HepG2 (cell line): ENCODE measurements around the gene FRMD6. TPM values are rescaled to one million over a fixed set of nuclear protein-coding genes. Genes with fewer than 3 reads are reported as not detected.
"Not testable (repeated sequence)": the region's sequence is repeated elsewhere in the genome, so short reads cannot be mapped to it uniquely, and the experiment has no call there.

ENCODE experiments used
- ATAC-seq: fragments of 200-7000 bp; cut with Tn5 transposase; 3 replicates; pipeline ENCODE4 v1.9.1; 2020; ENCODE audit warnings: mild to moderate bottlenecking, moderate library complexity
- BruUV-seq: library from RNA; stranded (reverse); fragments of 400-500 nt; replicated peaks from 2 replicates; lab custom pipeline; 2021; lab: Mats Ljungman, UMichigan
- CTCF ChIA-PET: fragments of 300-600 bp; formaldehyde crosslinking; extraction: SDS; loops from one replicate; lab custom pipeline; 2021; ENCODE audit warnings: low total read pairs, inconsistent platforms, low intra/inter-chr PET ratio; lab: Yijun Ruan, JAX
- POLR2A ChIA-PET: fragments of 350-600 bp; sonication (Branson Sonifier 250); formaldehyde crosslinking; loops from one replicate; lab custom pipeline; 2020; ENCODE audit warnings: antibody characterized with exemption, inconsistent platforms; lab: Yijun Ruan, JAX
- DNase-seq: peaks from one replicate; pipeline ENCODE4 v3.0.0-alpha.2; 2015; ENCODE audit warnings: low spot score
- FAIRE-seq: peaks from 3 replicates; lab custom pipeline; 2011; peaks lifted over from hg19 to GRCh38; lab: Jason Lieb, UNC
- H2AFZ ChIP-seq: one replicate; pipeline ENCODE4 v1.6.1; 2011; ENCODE audit warnings: low read length, inconsistent platforms
- H3K27ac ChIP-seq: fragments of 300-600 bp; 3 replicates; pipeline ENCODE4 v1.8.0; 2011; ENCODE audit warnings: mixed run types, mild to moderate bottlenecking, mixed read lengths, low read length, inconsistent platforms; ENCODE audit not compliant: insufficient read depth; ENCODE audit errors: extremely low read length
- H3K27me3 ChIP-seq, 2 experiments: fragments of 200-600 bp in 1 of 2; 2 replicates in 1 of 2; 3 replicates in 1 of 2; pipeline versions ENCODE4 v1.6.0 to v1.8.0; 2011; ENCODE audit warnings: low read length in 2 of 2, mild to moderate bottlenecking in 2 of 2, moderate library complexity in 2 of 2, inconsistent platforms in 1 of 2; ENCODE audit not compliant: insufficient read depth in 2 of 2, control insufficient read depth in 1 of 2
- H3K36me3 ChIP-seq, 2 experiments: fragments of 200-600 bp in 1 of 2; replicated peaks in 1 of 2; 2 replicates in 1 of 2; 3 replicates in 1 of 2; pipeline versions ENCODE4 v1.5.1 to v1.8.0; 2011; ENCODE audit warnings: low read length in 2 of 2, inconsistent platforms in 1 of 2; ENCODE audit not compliant: insufficient read depth in 2 of 2, control insufficient read depth in 1 of 2
- H3K4me1 ChIP-seq: 2 replicates; pipeline ENCODE4 v1.5.1; 2012; ENCODE audit warnings: low read length, inconsistent platforms; ENCODE audit not compliant: insufficient read depth
- H3K4me2 ChIP-seq: 2 replicates; pipeline ENCODE4 v1.6.0; 2011; ENCODE audit warnings: low read depth, low read length, inconsistent platforms
- H3K4me3 ChIP-seq, 3 experiments: fragments of 200-600 bp in 1 of 3; sonication (generic), shearing (Covaris generic) in 1 of 3; replicated peaks in 1 of 3; 2 replicates each; pipeline ENCODE4 v1.5.1; 2011 to 2016; ENCODE audit warnings: low read length in 3 of 3, inconsistent platforms in 2 of 3, low read depth in 2 of 3, mild to moderate bottlenecking in 2 of 3, control low read depth in 1 of 3, mixed read lengths in 1 of 3; ENCODE audit not compliant: insufficient read depth in 1 of 3
- H3K79me2 ChIP-seq: one replicate; pipeline ENCODE4 v1.6.1; 2011; ENCODE audit warnings: low read length, inconsistent platforms; ENCODE audit not compliant: insufficient read depth
- H3K9ac ChIP-seq: 2 replicates; pipeline ENCODE4 v1.6.0; 2011; ENCODE audit warnings: mild to moderate bottlenecking, low read depth, low read length, inconsistent platforms; ENCODE audit not compliant: insufficient read depth
- H3K9me3 ChIP-seq: 2 replicates; pipeline ENCODE4 v1.5.1; 2012; ENCODE audit warnings: mild to moderate bottlenecking, low read length
- H4K20me1 ChIP-seq: 2 replicates; pipeline ENCODE4 v1.6.0; 2011; ENCODE audit warnings: inconsistent platforms, mild to moderate bottlenecking, low read length, moderate library complexity; ENCODE audit not compliant: insufficient read depth
- DRAP1 ChIP-seq: IDR thresholded peaks from 2 replicates; pipeline ENCODE4 v1.6.1; 2016; ENCODE audit warnings: missing genetic modification reagents, missing compliant biosample characterization
- EP300 ChIP-seq, 3 experiments: sonication (generic) in 1 of 3; formaldehyde crosslinking in 1 of 3; IDR thresholded peaks; 2 replicates each; pipeline versions ENCODE4 v1.5.1 to v1.6.1; 2011 to 2020; ENCODE audit warnings: low read depth in 2 of 3, low read length in 2 of 3, borderline replicate concordance in 1 of 3, improper control_type of control experiment in 1 of 3, mild to moderate bottlenecking in 1 of 3, missing genetic modification reagents in 1 of 3, moderate library complexity in 1 of 3
- MIER2 ChIP-seq: IDR thresholded peaks from 2 replicates; pipeline ENCODE4 v1.6.1; 2016; ENCODE audit warnings: missing biosample characterization, missing genetic modification reagents
- MIER3 ChIP-seq: IDR thresholded peaks from 2 replicates; pipeline ENCODE4 v1.6.1; 2016; ENCODE audit warnings: missing compliant biosample characterization, borderline replicate concordance
- NFIC ChIP-seq: IDR thresholded peaks from 2 replicates; pipeline ENCODE4 v1.6.1; 2012; ENCODE audit warnings: mild to moderate bottlenecking, low read length, inconsistent platforms
- NFKB2 ChIP-seq: sonication (generic); formaldehyde crosslinking; IDR thresholded peaks from 2 replicates; pipeline ENCODE4 v1.4.0; 2020; ENCODE audit warnings: missing genetic modification reagents, borderline replicate concordance
- PRPF4 ChIP-seq: fragments of 200-400 bp; formaldehyde crosslinking; IDR thresholded peaks from 2 replicates; pipeline ENCODE4 v1.6.1; 2016; ENCODE audit warnings: low read length, low read depth; ENCODE audit not compliant: poor library complexity, severe bottlenecking
- SNAPC5 ChIP-seq: sonication (generic); formaldehyde crosslinking; IDR thresholded peaks from 2 replicates; pipeline ENCODE4 v1.8.1; 2023; ENCODE audit warnings: mild to moderate bottlenecking, missing genetic modification reagents, borderline replicate concordance
- ZFYVE20 ChIP-seq: sonication (generic); formaldehyde crosslinking; IDR thresholded peaks from 2 replicates; pipeline ENCODE4 v1.8.0; 2023; ENCODE audit warnings: low read depth, mild to moderate bottlenecking, moderate library complexity, missing genetic modification reagents, borderline replicate concordance
- ZNF280D ChIP-seq: sonication (generic); formaldehyde crosslinking; IDR thresholded peaks from 2 replicates; pipeline ENCODE4 v1.5.1; 2020; ENCODE audit warnings: mild to moderate bottlenecking, missing genetic modification reagents
- WGBS: methylation state at CpG from one replicate; pipeline ENCODE4 v1.1.6; 2017; ENCODE audit warnings: low lambda C conversion rate; 5-methylcytosine and 5-hydroxymethylcytosine counted together
- in situ Hi-C: cut with HindIII; loops from 2 replicates; pipeline ENCODE4 v1.10.0; 2017; ENCODE audit warnings: low pct_unique_long_range_greater_than_20kb; ENCODE audit not compliant: extremely low pct_ligation_motif_present
- intact Hi-C: fragments of 100-400 bp; cut with micrococcal nuclease; formaldehyde crosslinking; loops from one replicate; pipeline ENCODE4 v1.10.0; 2022; ENCODE audit not compliant: unreplicated experiment
- polyA plus RNA-seq, 8 experiments: library from polyadenylated mRNA; depleted of rRNA in 3 of 8; stranded (reverse) in 7 of 8; unstranded in 1 of 8; fragments of >200 nt; fragmentation: Illumina TruSeq in 4 of 8; extraction: Trizol in 4 of 8; gene quantifications; 2 replicates each; pipeline versions ENCODE4 v1.2.1 to v1.2.3, GENCODE V29; 2011 to 2016; ENCODE audit warnings: low read depth in 4 of 8, missing spikeins in 1 of 8, mixed read lengths in 1 of 8; ENCODE audit not compliant: insufficient read depth in 1 of 8
- total RNA-seq, 5 experiments: library from RNA; depleted of rRNA; stranded (reverse); fragments of >200 nt; fragmentation: Illumina TruSeq; extraction: Trizol; gene quantifications; 2 replicates each; pipeline ENCODE4 v1.2.3, GENCODE V29; 2016; ENCODE audit warnings: low read depth in 1 of 5
- TF ChIP-seq, protein P1 (sequence below): fragments of 450-650 bp; IDR thresholded peaks from 2 replicates; pipeline ENCODE4 v1.6.1; 2017; ENCODE audit warnings: mild to moderate bottlenecking

The FRMD6 gene
- total and polyA plus RNA-seq, 2 of the 13 experiments (the other 11 are each of a cell fraction or from before 2014, with no cell fraction given): 2.4 to 5.4 TPM

DNA sequence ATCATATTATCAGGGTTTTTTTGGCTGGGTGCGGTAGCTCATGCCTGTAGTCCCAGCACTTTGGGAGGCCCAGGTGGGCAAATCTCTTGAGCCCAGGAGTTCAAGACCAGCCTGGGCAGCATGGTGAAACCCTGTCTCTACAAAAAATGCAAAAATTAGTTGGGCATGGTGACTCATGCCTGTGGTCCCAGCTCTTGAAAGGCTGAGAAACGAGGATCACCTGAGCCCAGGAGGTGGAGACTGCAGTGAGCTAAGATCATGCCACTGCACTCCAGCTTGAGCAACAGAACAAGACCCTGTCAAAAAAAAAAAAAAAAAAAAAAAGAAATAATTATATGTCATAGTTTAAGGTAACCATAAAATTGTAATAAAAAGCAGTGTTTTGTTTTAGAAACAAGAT lies 18.4 kb upstream of the FRMD6 start:
- H3K4me1 ChIP-seq, H3K9ac ChIP-seq, BruUV-seq, DNase-seq, CTCF ChIA-PET, H3K9me3 ChIP-seq, intact Hi-C loops, H2AFZ ChIP-seq, H3K4me3 ChIP-seq, H3K36me3 ChIP-seq, H3K27ac ChIP-seq, ATAC-seq, POLR2A ChIA-PET, FAIRE-seq, H3K27me3 ChIP-seq, H3K4me2 ChIP-seq, H4K20me1 ChIP-seq, H3K79me2 ChIP-seq, in situ Hi-C loops: not testable (repeated sequence)
- 59% methylated on average over 2 of the region's 2 CpGs for WGBS

GRCh38 chr14:51636109-51636508 lies 15.6 kb upstream of the FRMD6 start:
- H3K9me3 ChIP-seq: no peaks in the 10 kb centered on the region
- intact Hi-C loops: loop anchor here (5.0 kb wide), 1 partner anchor 59 kb away; no protein-coding TSS in a partner anchor
- FAIRE-seq: no peak
- no TSS peak for BruUV-seq
- no peak overlapping the region for H3K4me3 ChIP-seq
- ChIA-PET CTCF (no interaction called here), POLR2A (no interaction called here)
- no peak overlapping the region for H3K27ac ChIP-seq
- H3K4me1 ChIP-seq: peaks cover 12% of the 10 kb centered on the region
- no peak for DNase-seq
- no peaks in the 10 kb centered on the region for H3K79me2 ChIP-seq
- H3K27me3 ChIP-seq: no peaks in the 10 kb centered on the region
- H3K9ac ChIP-seq: no peak overlapping the region
- H3K36me3 ChIP-seq: no peaks in the 10 kb centered on the region
- no peak overlapping the region for H3K4me2 ChIP-seq
- WGBS: 90% methylated on average over 4 of the region's 4 CpGs
- no peak overlapping the region for H2AFZ ChIP-seq
- in situ Hi-C loops: no loop called here
- ATAC-seq: no peak
- no peaks in the 10 kb centered on the region for H4K20me1 ChIP-seq
- TF ChIP-seq DRAP1 (CRISPR knock-in tag) (no peak), NFKB2 (CRISPR knock-in tag) (no peak), MIER2 (CRISPR knock-in tag) (no peak), MIER3 (CRISPR knock-in tag) (no peak), ZNF280D (no peak), ZFYVE20 (CRISPR knock-in tag) (no peak), EP300 (IDR thresholded peaks at IDR 0.05; ENCODE audit: low read depth in 2 of 2, low read length in 2 of 2) (no peak), EP300 (CRISPR knock-in tag; IDR thresholded peaks at IDR 0.05; ENCODE audit: borderline replicate concordance) (no peak), PRPF4 (no peak), SNAPC5 (CRISPR knock-in tag) (no peak), NFIC (no peak)
- TF ChIP-seq, protein P1, sequence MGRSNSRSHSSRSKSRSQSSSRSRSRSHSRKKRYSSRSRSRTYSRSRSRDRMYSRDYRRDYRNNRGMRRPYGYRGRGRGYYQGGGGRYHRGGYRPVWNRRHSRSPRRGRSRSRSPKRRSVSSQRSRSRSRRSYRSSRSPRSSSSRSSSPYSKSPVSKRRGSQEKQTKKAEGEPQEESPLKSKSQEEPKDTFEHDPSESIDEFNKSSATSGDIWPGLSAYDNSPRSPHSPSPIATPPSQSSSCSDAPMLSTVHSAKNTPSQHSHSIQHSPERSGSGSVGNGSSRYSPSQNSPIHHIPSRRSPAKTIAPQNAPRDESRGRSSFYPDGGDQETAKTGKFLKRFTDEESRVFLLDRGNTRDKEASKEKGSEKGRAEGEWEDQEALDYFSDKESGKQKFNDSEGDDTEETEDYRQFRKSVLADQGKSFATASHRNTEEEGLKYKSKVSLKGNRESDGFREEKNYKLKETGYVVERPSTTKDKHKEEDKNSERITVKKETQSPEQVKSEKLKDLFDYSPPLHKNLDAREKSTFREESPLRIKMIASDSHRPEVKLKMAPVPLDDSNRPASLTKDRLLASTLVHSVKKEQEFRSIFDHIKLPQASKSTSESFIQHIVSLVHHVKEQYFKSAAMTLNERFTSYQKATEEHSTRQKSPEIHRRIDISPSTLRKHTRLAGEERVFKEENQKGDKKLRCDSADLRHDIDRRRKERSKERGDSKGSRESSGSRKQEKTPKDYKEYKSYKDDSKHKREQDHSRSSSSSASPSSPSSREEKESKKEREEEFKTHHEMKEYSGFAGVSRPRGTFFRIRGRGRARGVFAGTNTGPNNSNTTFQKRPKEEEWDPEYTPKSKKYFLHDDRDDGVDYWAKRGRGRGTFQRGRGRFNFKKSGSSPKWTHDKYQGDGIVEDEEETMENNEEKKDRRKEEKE: no peak
